MCF 10A (cell line): ENCODE measurements around the gene RETREG1. TPM values are rescaled to one million over a fixed set of nuclear protein-coding genes. Genes with fewer than 3 reads are reported as not detected.

Source experiments
- BruUV-seq: library from RNA; stranded (reverse); fragments of 400-500 nt; replicated peaks from 2 replicates; lab custom pipeline; 2021; lab: Mats Ljungman, UMichigan
- CTCF ChIA-PET: fragments of 300-600 bp; sonication (Branson Sonifier 250); formaldehyde crosslinking; extraction: SDS; loops from one replicate; lab custom pipeline; 2021; ENCODE audit warnings: antibody characterized with exemption, inconsistent platforms; lab: Yijun Ruan, JAX
- POLR2A ChIA-PET: fragments of 300-600, 350-650 bp; sonication (Branson Sonifier 250); formaldehyde crosslinking; extraction: SDS; loops from one replicate; lab custom pipeline; 2020; ENCODE audit warnings: antibody characterized with exemption, inconsistent platforms; lab: Yijun Ruan, JAX
- DNase-seq: peaks from one replicate; pipeline ENCODE4 v3.0.0-alpha.2; 2018; ENCODE audit not compliant: unreplicated experiment
- H3K27ac Mint-ChIP-seq: one replicate; pipeline ENCODE4 v1.8.0; 2022; ENCODE audit warnings: mild to moderate bottlenecking, low read depth, mixed read lengths; ENCODE audit not compliant: unreplicated experiment
- H3K27me3 Mint-ChIP-seq: one replicate; pipeline ENCODE4 v1.8.0; 2022; ENCODE audit warnings: mixed read lengths; ENCODE audit not compliant: insufficient read depth, unreplicated experiment
- H3K36me3 Mint-ChIP-seq: one replicate; pipeline ENCODE4 v1.8.0; 2022; ENCODE audit warnings: mild to moderate bottlenecking, moderate library complexity, mixed read lengths; ENCODE audit not compliant: insufficient read depth, unreplicated experiment
- H3K4me1 Mint-ChIP-seq: one replicate; pipeline ENCODE4 v1.8.0; 2022; ENCODE audit warnings: mixed read lengths; ENCODE audit not compliant: insufficient read depth, unreplicated experiment
- H3K4me3 Mint-ChIP-seq: one replicate; pipeline ENCODE4 v1.8.0; 2022; ENCODE audit warnings: mild to moderate bottlenecking, moderate library complexity, mixed read lengths; ENCODE audit not compliant: unreplicated experiment
- H3K9me3 Mint-ChIP-seq: one replicate; pipeline ENCODE4 v1.8.0; 2022; ENCODE audit warnings: mixed read lengths; ENCODE audit not compliant: unreplicated experiment
- intact Hi-C: fragments of 100-400 bp; cut with micrococcal nuclease; formaldehyde crosslinking; loops from 2 replicates; pipeline ENCODE4 v1.14.1; 2022
- total RNA-seq: library from RNA; stranded (reverse); gene quantifications from 2 replicates; pipeline ENCODE4 v1.2.3, GENCODE V29; 2022
- TF ChIP-seq, protein P1 (sequence below): fragments of 200-600 bp; IDR thresholded peaks from one replicate; pipeline ENCODE4 v1.8.0; 2022; ENCODE audit warnings: antibody characterized with exemption, mild to moderate bottlenecking; ENCODE audit not compliant: unreplicated experiment

RETREG1 gene
- total RNA-seq, 1 experiment from 2014 or later = 4.9 TPM

DNA sequence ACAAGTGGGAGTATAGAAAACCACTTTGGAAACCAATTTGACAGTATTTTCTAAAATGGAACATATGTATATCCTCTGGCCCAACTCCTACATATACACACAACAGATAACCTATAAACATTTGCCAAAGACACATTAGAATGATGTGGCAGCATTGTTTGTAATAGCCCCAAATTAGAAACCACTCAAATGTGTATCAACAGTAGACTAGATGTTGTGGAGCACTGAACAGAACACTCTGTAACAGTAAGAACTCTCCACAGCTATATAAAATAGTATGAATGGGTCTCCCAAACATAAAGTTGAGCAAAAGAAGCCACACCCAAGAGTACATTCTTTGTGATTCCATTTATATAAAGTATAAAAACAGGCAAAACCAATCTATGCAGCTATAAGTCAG lies 157.3 kb downstream of the RETREG1 start:
- Mint-ChIP-seq H3K4me3 (no peak overlapping the region), H3K27me3 (no peaks in the 10 kb centered on the region), H3K27ac (peak overlapping the region; percentile 17), H3K36me3 (peaks cover 68% of the 10 kb centered on the region), H3K4me1 (peaks cover 49% of the 10 kb centered on the region), H3K9me3 (no peaks in the 10 kb centered on the region)
- intact Hi-C loops = no loop called here
- TF ChIP-seq, protein P1, sequence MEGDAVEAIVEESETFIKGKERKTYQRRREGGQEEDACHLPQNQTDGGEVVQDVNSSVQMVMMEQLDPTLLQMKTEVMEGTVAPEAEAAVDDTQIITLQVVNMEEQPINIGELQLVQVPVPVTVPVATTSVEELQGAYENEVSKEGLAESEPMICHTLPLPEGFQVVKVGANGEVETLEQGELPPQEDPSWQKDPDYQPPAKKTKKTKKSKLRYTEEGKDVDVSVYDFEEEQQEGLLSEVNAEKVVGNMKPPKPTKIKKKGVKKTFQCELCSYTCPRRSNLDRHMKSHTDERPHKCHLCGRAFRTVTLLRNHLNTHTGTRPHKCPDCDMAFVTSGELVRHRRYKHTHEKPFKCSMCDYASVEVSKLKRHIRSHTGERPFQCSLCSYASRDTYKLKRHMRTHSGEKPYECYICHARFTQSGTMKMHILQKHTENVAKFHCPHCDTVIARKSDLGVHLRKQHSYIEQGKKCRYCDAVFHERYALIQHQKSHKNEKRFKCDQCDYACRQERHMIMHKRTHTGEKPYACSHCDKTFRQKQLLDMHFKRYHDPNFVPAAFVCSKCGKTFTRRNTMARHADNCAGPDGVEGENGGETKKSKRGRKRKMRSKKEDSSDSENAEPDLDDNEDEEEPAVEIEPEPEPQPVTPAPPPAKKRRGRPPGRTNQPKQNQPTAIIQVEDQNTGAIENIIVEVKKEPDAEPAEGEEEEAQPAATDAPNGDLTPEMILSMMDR = no peak
- DNase-seq = no peak
- ChIA-PET POLR2A (no interaction called here), CTCF (interaction anchor here (9.5 kb wide), 1 partner anchor 301 kb away, joined by 210 read pairs; no protein-coding TSS in a partner anchor)
- BruUV-seq = no TSS peak

DNA sequence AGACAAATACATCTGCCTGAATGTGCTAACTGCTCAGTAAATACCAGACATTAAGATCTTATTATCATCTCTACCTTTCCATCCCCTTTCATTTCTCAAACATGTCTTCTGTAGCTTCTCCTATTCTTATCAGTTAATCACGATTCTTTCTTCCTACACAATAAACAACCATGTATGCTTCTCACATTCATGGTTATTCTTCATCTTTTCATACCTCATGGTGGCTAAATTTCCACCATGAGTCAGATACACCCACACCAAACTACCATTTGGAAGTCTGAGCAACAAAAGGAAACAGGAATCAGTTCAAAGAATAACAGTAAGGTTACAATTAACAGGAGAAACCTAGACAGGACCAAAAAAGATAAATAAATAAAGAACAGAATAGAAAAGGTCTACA lies 158.9 kb downstream of the RETREG1 start:
- intact Hi-C loops = no loop called here
- DNase-seq = no peak
- Mint-ChIP-seq H3K4me1 (peaks cover 43% of the 10 kb centered on the region), H3K9me3 (no peaks in the 10 kb centered on the region), H3K36me3 (peaks cover 72% of the 10 kb centered on the region), H3K27ac (peak overlapping the region; percentile 4), H3K27me3 (no peaks in the 10 kb centered on the region), H3K4me3 (no peak overlapping the region)
- ChIA-PET CTCF (interaction anchor here (0.5 to 9.5 kb wide), 15 partner anchors 9 to 994 kb away, joined by 3 to 210 read pairs (median 4); no protein-coding TSS in a partner anchor), POLR2A (interaction anchor here (2.2 kb wide), 1 partner anchor 9 kb away, joined by 6 read pairs; no protein-coding TSS in a partner anchor)
- TF ChIP-seq, protein P1 = no peak
- TSS peak; percentile 2 for BruUV-seq

DNA sequence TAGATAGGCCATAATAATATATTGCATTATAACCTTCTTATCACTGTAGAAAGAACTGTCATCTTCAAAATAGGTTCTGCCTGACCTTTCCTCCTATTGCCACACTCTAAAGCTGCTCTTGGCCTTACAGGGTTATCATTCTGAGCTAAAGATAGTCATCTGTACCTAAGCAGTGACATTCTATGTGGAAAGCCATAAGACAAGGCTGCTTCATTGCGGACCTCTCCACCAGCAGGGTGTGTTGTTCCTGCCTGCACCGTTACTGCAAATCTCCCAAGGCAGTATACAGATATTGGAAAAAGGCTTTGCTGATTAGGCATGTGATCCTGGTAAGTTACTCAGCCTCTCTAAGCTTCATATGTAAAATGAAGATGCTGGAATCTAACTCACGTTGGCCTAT lies 159.3 kb downstream of the RETREG1 start:
- no TSS peak for BruUV-seq
- TF ChIP-seq, protein P1 = no peak
- Mint-ChIP-seq H3K9me3 (no peaks in the 10 kb centered on the region), H3K27me3 (no peaks in the 10 kb centered on the region), H3K4me3 (no peak overlapping the region), H3K36me3 (peaks cover 72% of the 10 kb centered on the region), H3K4me1 (peaks cover 43% of the 10 kb centered on the region), H3K27ac (peak overlapping the region; percentile 4)
- intact Hi-C loops = no loop called here
- ChIA-PET CTCF (interaction anchor here (0.6 to 9.5 kb wide), 17 partner anchors 10 to 994 kb away, joined by 3 to 210 read pairs (median 4); no protein-coding TSS in a partner anchor), POLR2A (interaction anchor here (2.2 kb wide), 1 partner anchor 9 kb away, joined by 6 read pairs; no protein-coding TSS in a partner anchor)
- no peak for DNase-seq

DNA sequence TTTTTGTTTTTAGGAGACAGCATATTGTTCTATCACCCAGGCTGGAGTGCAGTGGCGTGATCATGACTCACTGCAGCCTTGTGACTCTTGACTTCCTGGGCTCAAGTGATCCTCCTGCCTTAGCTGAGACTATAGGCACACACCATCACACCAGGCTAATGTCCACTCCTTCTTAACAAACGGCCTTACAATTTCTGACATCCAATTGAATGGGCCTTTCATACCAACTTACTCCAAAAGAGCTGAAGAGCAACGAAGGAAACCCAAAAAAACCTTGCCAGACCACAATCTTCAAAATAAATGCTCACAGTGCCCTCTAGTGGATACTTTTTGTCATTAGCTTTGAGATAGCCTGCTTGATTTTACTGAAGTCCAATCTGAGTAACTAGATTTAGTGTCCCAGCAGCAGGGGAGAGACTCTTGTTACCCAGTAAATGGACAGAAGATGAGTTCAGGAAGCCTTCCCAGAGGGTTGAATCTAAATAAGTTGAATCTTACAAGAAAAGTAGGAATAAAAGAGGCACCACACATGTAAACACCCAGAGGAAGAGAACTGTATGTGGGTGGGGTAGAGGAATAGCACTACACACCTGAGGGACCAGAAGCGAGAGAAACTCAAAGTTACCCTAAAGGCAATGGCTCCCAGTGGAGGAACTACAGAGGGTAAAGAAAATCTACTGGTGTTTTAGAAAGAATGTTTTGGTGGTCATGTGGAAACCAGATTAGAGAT lies 160.5 kb downstream of the RETREG1 start:
- no TSS peak for BruUV-seq
- peaks cover 34% of the 10 kb centered on the region for H3K4me1 Mint-ChIP-seq
- H3K36me3 Mint-ChIP-seq = peaks cover 71% of the 10 kb centered on the region

More for the DNA sequence above, 160.5 kb downstream of the RETREG1 start:
- intact Hi-C loops = loop anchor here (1.0 kb wide), 1 partner anchor 296 kb away; no protein-coding TSS in a partner anchor
- ChIA-PET POLR2A (interaction anchor here (1.0 to 2.7 kb wide), 4 partner anchors 8 to 295 kb away, joined by 3 to 10 read pairs (median 8); no protein-coding TSS in a partner anchor), CTCF (interaction anchor here (0.6 to 9.5 kb wide), 46 partner anchors 8 to 1365 kb away, joined by 3 to 210 read pairs (median 4); partner anchors contain the start of gene ZNF622)
- Mint-ChIP-seq H3K9me3 (no peaks in the 10 kb centered on the region), H3K27me3 (no peaks in the 10 kb centered on the region), H3K27ac (peak overlapping the region; percentile 83), H3K4me3 (peak overlapping the region; percentile 13)
- DNase-seq = peak; percentile 73
- TF ChIP-seq, protein P1 = peak; percentile 69
